A549 (cell line): Measurements from ENCODE around the gene PARVB.

Experiments
- BHLHE40 ChIP-seq: IDR thresholded peaks from 2 replicates; pipeline ENCODE4 v1.6.1; 2012; ENCODE audit warnings: low read depth, low read length, inconsistent platforms
- HDAC2 ChIP-seq: fragments of 200-600 bp; sonication (generic); IDR thresholded peaks from 2 replicates; pipeline ENCODE4 v1.6.1; 2016
- JUN ChIP-seq, 2 experiments: fragments of >200 bp; sonication (Bioruptor Twin); formaldehyde crosslinking; IDR thresholded peaks; 2 replicates in 1 of 2; 3 replicates in 1 of 2; pipeline ENCODE4 v1.6.1; 2016 to 2017
- NR3C1 ChIP-seq: fragments of >200 bp; sonication (Bioruptor Twin); formaldehyde crosslinking; IDR thresholded peaks from 3 replicates; pipeline ENCODE4 v1.6.1; 2017
- POLR2A ChIP-seq: IDR thresholded peaks from 2 replicates; pipeline ENCODE4 v1.6.1; 2012; ENCODE audit warnings: mild to moderate bottlenecking, low read length
- RAD21 ChIP-seq, 2 experiments: fragments of >200 bp in 1 of 2; sonication (Bioruptor Twin) in 1 of 2; formaldehyde crosslinking in 1 of 2; IDR thresholded peaks in 1 of 2; conservative IDR thresholded peaks in 1 of 2; 2 replicates in 1 of 2; 3 replicates in 1 of 2; pipeline ENCODE4 v1.6.1; 2012 to 2018; ENCODE audit warnings: inconsistent platforms in 1 of 2
- TF ChIP-seq, protein P1 (sequence below): fragments of >200 bp; sonication (Bioruptor Twin); formaldehyde crosslinking; IDR thresholded peaks from 3 replicates; pipeline ENCODE4 v1.5.1; 2016
- TF ChIP-seq, protein P2 (sequence below): fragments of 200-600 bp; sonication (generic); IDR thresholded peaks from 2 replicates; pipeline ENCODE4 v1.6.1; 2016; ENCODE audit warnings: antibody characterized with exemption, mild to moderate bottlenecking, moderate library complexity

DNA sequence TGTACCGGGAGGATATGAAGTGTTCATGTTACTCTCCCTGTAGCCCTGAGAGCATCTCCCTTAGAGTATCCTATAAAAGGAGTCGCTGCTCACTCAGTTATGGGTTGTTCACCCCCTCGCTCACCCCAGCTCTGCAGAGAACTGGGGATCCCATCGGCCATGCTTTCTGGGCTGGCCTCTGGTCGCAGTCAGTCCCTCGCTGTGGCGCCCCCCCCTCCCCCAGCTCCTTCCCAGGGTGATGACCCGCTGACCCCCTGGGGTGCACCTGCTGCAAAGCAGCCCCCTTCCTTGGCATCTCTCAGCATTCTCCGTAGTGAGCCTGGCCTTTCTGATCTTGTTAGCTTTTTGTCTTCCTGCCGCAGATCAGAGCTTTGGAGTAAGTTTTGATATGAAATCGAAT, 146.4 kb downstream of the PARVB start:
- TF ChIP-seq, protein P1, sequence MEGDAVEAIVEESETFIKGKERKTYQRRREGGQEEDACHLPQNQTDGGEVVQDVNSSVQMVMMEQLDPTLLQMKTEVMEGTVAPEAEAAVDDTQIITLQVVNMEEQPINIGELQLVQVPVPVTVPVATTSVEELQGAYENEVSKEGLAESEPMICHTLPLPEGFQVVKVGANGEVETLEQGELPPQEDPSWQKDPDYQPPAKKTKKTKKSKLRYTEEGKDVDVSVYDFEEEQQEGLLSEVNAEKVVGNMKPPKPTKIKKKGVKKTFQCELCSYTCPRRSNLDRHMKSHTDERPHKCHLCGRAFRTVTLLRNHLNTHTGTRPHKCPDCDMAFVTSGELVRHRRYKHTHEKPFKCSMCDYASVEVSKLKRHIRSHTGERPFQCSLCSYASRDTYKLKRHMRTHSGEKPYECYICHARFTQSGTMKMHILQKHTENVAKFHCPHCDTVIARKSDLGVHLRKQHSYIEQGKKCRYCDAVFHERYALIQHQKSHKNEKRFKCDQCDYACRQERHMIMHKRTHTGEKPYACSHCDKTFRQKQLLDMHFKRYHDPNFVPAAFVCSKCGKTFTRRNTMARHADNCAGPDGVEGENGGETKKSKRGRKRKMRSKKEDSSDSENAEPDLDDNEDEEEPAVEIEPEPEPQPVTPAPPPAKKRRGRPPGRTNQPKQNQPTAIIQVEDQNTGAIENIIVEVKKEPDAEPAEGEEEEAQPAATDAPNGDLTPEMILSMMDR = no peak
- TF ChIP-seq, protein P2, sequence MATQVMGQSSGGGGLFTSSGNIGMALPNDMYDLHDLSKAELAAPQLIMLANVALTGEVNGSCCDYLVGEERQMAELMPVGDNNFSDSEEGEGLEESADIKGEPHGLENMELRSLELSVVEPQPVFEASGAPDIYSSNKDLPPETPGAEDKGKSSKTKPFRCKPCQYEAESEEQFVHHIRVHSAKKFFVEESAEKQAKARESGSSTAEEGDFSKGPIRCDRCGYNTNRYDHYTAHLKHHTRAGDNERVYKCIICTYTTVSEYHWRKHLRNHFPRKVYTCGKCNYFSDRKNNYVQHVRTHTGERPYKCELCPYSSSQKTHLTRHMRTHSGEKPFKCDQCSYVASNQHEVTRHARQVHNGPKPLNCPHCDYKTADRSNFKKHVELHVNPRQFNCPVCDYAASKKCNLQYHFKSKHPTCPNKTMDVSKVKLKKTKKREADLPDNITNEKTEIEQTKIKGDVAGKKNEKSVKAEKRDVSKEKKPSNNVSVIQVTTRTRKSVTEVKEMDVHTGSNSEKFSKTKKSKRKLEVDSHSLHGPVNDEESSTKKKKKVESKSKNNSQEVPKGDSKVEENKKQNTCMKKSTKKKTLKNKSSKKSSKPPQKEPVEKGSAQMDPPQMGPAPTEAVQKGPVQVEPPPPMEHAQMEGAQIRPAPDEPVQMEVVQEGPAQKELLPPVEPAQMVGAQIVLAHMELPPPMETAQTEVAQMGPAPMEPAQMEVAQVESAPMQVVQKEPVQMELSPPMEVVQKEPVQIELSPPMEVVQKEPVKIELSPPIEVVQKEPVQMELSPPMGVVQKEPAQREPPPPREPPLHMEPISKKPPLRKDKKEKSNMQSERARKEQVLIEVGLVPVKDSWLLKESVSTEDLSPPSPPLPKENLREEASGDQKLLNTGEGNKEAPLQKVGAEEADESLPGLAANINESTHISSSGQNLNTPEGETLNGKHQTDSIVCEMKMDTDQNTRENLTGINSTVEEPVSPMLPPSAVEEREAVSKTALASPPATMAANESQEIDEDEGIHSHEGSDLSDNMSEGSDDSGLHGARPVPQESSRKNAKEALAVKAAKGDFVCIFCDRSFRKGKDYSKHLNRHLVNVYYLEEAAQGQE = no peak
- TF ChIP-seq NR3C1 (no peak), JUN (IDR thresholded peaks at IDR 0.05) (no peak), POLR2A (no peak), BHLHE40 (no peak), RAD21 (conservative IDR thresholded peaks at IDR 0.05 in 1 of 2, IDR thresholded peaks at IDR 0.05 in 1 of 2) (no peak), HDAC2 (no peak)
